Measurements from ENCODE around the gene UBAP2L. TPM values are rescaled to one million over a fixed set of nuclear protein-coding genes. Genes with fewer than 3 reads are reported as not detected.

Gene UBAP2L
- total RNA-seq, 2 donors from 2014 or later = 198 to 224 TPM

- Histone ChIP-seq H3K9me3 (ENCODE audit: control insufficient read depth, low read length) (no peaks in the 10 kb centered on the region), H3K4me1 (ENCODE audit: control insufficient read depth, insufficient read depth, low read length) (no peaks in the 10 kb centered on the region), H3K36me3 (ENCODE audit: control insufficient read depth, insufficient read depth, low read length) (peaks cover 96% of the 10 kb centered on the region), H3K27me3 (ENCODE audit: control insufficient read depth, insufficient read depth, low read length, poor library complexity, severe bottlenecking) (no peaks in the 10 kb centered on the region), H3K4me3 (ENCODE audit: low read length) (no peak overlapping the region), H3K9ac (ENCODE audit: extremely low read depth, low read length, poor library complexity, severe bottlenecking) (no peak overlapping the region), H3K27ac (ENCODE audit: low read depth, low read length) (no peak overlapping the region)
- WGBS, 2 experiments (ENCODE audit: insufficient coverage in 1 of 2, insufficient read length in 1 of 2) = 97 to 100% methylated on average over 2 to 3 of the region's 3 CpGs
- no peak for DNase-seq
- no peaks in the 10 kb centered on the region for H3K9me3 Mint-ChIP-seq
- no peak for TF ChIP-seq CTCF (conservative IDR thresholded peaks at IDR 0.05)
- no peaks in the 10 kb centered on the region for H3K4me1 Mint-ChIP-seq
- H3K27ac Mint-ChIP-seq = peak overlapping the region; percentile 11
- no peaks in the 10 kb centered on the region for H3K27me3 Mint-ChIP-seq (ENCODE audit: insufficient read depth)
- peaks cover 86% of the 10 kb centered on the region for H3K36me3 Mint-ChIP-seq (ENCODE audit: low read depth)
- no peak overlapping the region for H3K4me3 Mint-ChIP-seq
Measured at GRCh38 chr1:154239491-154239890, 18.7 kb downstream of the UBAP2L start.

GRCh38 chr1:154240294-154240833 is 19.6 kb downstream of the UBAP2L start:
- no peak overlapping the region for H3K27ac ChIP-seq (ENCODE audit: low read depth, low read length)
- H3K27ac Mint-ChIP-seq = no peak overlapping the region
- H3K4me3 ChIP-seq (ENCODE audit: low read length) = no peak overlapping the region
- no peak overlapping the region for H3K9ac ChIP-seq (ENCODE audit: extremely low read depth, low read length, poor library complexity, severe bottlenecking)
- H3K9me3 ChIP-seq (ENCODE audit: control insufficient read depth, low read length) = no peaks in the 10 kb centered on the region
- no peaks in the 10 kb centered on the region for H3K27me3 Mint-ChIP-seq (ENCODE audit: insufficient read depth)
- no peaks in the 10 kb centered on the region for H3K4me1 ChIP-seq (ENCODE audit: control insufficient read depth, insufficient read depth, low read length)
- peaks cover 94% of the 10 kb centered on the region for H3K36me3 ChIP-seq (ENCODE audit: control insufficient read depth, insufficient read depth, low read length)
- 97 to 100% methylated on average over 1 to 3 of the region's 3 CpGs for WGBS, 2 experiments (ENCODE audit: insufficient coverage in 1 of 2, insufficient read length in 1 of 2)
- no peaks in the 10 kb centered on the region for H3K4me1 Mint-ChIP-seq
- H3K27me3 ChIP-seq (ENCODE audit: control insufficient read depth, insufficient read depth, low read length, poor library complexity, severe bottlenecking) = no peaks in the 10 kb centered on the region
- no peak for TF ChIP-seq CTCF (conservative IDR thresholded peaks at IDR 0.05)
- no peaks in the 10 kb centered on the region for H3K9me3 Mint-ChIP-seq
- peaks cover 87% of the 10 kb centered on the region for H3K36me3 Mint-ChIP-seq (ENCODE audit: low read depth)
- DNase-seq = no peak
- no peak overlapping the region for H3K4me3 Mint-ChIP-seq

GRCh38 chr1:154241703-154242351 is 21.1 kb downstream of the UBAP2L start:
- no peak overlapping the region for H3K4me3 Mint-ChIP-seq
- no peaks in the 10 kb centered on the region for H3K27me3 Mint-ChIP-seq (ENCODE audit: insufficient read depth)
- no peak overlapping the region for H3K9ac ChIP-seq (ENCODE audit: extremely low read depth, low read length, poor library complexity, severe bottlenecking)
- peaks cover 88% of the 10 kb centered on the region for H3K36me3 Mint-ChIP-seq (ENCODE audit: low read depth)
- DNase-seq = no peak
- H3K9me3 ChIP-seq (ENCODE audit: control insufficient read depth, low read length) = no peaks in the 10 kb centered on the region
- H3K27ac Mint-ChIP-seq = no peak overlapping the region
- no peaks in the 10 kb centered on the region for H3K4me1 Mint-ChIP-seq
- no peaks in the 10 kb centered on the region for H3K27me3 ChIP-seq (ENCODE audit: control insufficient read depth, insufficient read depth, low read length, poor library complexity, severe bottlenecking)
- H3K4me3 ChIP-seq (ENCODE audit: low read length) = no peak overlapping the region
- no peaks in the 10 kb centered on the region for H3K4me1 ChIP-seq (ENCODE audit: control insufficient read depth, insufficient read depth, low read length)
- TF ChIP-seq CTCF (conservative IDR thresholded peaks at IDR 0.05) = no peak
- WGBS, 2 experiments (ENCODE audit: insufficient coverage in 1 of 2, insufficient read length in 1 of 2) = 92 to 97% methylated on average over 3 of the region's 3 CpGs
- H3K9me3 Mint-ChIP-seq = no peaks in the 10 kb centered on the region
- no peak overlapping the region for H3K27ac ChIP-seq (ENCODE audit: low read depth, low read length)
- H3K36me3 ChIP-seq (ENCODE audit: control insufficient read depth, insufficient read depth, low read length) = peaks cover 94% of the 10 kb centered on the region

Measured in endodermal cell (in vitro differentiated cells).